HUES64 (cell line): ENCODE measurements around the gene SMYD3.

Experiments
- H3K27ac ChIP-seq: 2 replicates; pipeline ENCODE4 v1.7.0; 2013; ENCODE audit warnings: low read depth, low read length, inconsistent platforms
- H3K27me3 ChIP-seq: 2 replicates; pipeline ENCODE4 v1.6.1; 2013; ENCODE audit warnings: mild to moderate bottlenecking, low read length; ENCODE audit not compliant: insufficient read depth
- H3K36me3 ChIP-seq: 2 replicates; pipeline ENCODE4 v1.6.1; 2013; ENCODE audit warnings: mild to moderate bottlenecking, low read length; ENCODE audit not compliant: insufficient read depth
- H3K4me1 ChIP-seq: 2 replicates; pipeline ENCODE4 v1.6.1; 2013; ENCODE audit warnings: mild to moderate bottlenecking, low read length, moderate library complexity; ENCODE audit not compliant: insufficient read depth
- H3K4me3 ChIP-seq: 2 replicates; pipeline ENCODE4 v1.5.1; 2013; ENCODE audit warnings: mild to moderate bottlenecking, low read length, moderate library complexity
- H3K9ac ChIP-seq: 2 replicates; pipeline ENCODE4 v1.6.1; 2013; ENCODE audit warnings: mild to moderate bottlenecking, low read depth, low read length
- H3K9me3 ChIP-seq: 2 replicates; pipeline ENCODE4 v1.6.1; 2013; ENCODE audit warnings: low read depth, low read length; ENCODE audit not compliant: insufficient read depth
- WGBS: fragments of 150-250, 120-280 bp; methylation state at CpG from one replicate; pipeline ENCODE4 v1.1.7; 2013; ENCODE audit warnings: missing lambda C conversion rate; 5-methylcytosine and 5-hydroxymethylcytosine counted together

SMYD3 gene

DNA sequence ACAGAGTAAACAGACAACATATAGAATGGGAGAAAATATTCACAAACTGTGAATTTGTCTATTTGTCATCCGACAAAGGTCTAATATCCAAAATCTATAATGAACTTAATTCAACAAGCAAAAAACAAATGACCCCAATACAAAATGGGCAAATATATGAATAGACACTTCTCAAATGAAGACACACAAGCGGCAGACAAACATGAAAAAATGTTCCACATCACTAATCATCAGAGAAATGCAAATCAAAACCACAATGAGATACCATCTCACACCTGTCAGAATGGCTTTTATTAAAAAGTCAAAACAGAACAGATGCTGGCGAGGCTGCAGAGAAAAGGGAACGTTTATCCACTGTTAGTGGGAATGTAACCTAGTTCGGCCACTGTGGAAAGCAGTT is 72.7 kb downstream of the SMYD3 start:
- no peak overlapping the region for H3K4me3 ChIP-seq
- no peaks in the 10 kb centered on the region for H3K36me3 ChIP-seq
- peaks cover 4% of the 10 kb centered on the region; the same call in 1 of the 2 replicates for H3K9me3 ChIP-seq
- WGBS = 92% methylated on average over 5 of the region's 5 CpGs
- no peaks in the 10 kb centered on the region for H3K27me3 ChIP-seq
- no peak overlapping the region for H3K27ac ChIP-seq
- peaks cover 26% of the 10 kb centered on the region for H3K4me1 ChIP-seq
- no peak overlapping the region for H3K9ac ChIP-seq

DNA sequence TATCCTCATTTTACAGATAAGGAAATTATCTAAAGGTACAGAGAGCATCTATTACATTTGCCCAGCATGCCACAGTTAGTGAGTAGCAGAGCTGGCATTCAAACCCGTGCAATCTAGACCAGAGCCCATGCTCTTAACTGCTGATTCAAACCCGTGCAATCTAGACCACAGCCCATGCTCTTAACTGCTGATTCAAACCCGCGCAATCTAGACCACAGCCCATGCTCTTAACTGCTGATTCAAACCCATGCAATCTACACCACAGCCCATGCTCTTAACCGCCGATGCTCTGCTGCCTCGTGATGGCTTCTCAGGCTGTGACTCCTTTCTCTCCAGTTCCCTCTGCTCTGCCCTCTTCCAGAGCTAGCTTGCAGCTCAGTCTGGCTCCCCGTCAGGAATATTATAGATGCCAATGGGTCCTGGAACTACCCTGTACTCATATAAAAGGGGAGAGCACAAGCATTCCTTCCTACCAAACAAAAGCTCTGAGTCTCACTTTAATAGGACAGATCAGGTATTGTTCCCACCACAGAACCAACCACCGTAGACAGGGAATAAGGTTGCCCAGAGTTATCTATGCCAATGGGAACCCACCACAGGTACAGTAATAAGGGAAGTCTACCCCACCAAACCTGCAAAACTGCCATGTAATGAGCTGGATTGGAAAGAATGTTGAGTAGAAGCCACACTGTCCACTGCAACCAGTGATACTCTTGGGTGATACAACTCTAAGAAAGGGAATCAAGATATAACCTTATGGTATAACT is 78.4 kb downstream of the SMYD3 start:
- H3K4me1 ChIP-seq = peaks cover 18% of the 10 kb centered on the region
- no peaks in the 10 kb centered on the region for H3K27me3 ChIP-seq
- H3K36me3 ChIP-seq = no peaks in the 10 kb centered on the region
- 82% methylated on average over 8 of the region's 9 CpGs for WGBS
- no peak overlapping the region for H3K4me3 ChIP-seq
- peak overlapping the region; percentile 48; the same call in 1 of the 2 replicates for H3K27ac ChIP-seq
- no peaks in the 10 kb centered on the region for H3K9me3 ChIP-seq
- no peak overlapping the region for H3K9ac ChIP-seq

DNA sequence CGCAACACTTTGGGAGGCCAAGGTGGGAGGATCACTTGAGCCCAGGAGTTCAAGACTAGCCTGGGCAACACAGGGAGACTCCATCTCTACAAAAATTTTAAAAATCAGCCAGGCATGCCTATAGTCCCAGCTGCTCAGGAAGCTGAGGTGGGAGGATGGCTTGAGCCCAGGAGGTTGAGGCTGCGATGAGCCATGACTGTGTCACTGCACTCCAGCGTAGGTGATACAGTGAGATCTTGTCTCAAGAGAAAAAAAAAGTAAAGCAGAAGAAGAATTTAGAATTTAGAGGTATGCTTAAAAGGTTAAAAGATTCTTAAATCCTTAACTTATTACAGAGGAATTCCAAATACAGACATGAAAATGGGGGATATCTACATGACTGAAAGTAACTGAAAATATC is 79.5 kb downstream of the SMYD3 start:
- WGBS = 90% methylated on average over 3 of the region's 3 CpGs
- Histone ChIP-seq H3K9me3 (no peaks in the 10 kb centered on the region), H3K4me3 (no peak overlapping the region), H3K9ac (no peak overlapping the region), H3K4me1 (peaks cover 18% of the 10 kb centered on the region), H3K36me3 (no peaks in the 10 kb centered on the region), H3K27me3 (no peaks in the 10 kb centered on the region), H3K27ac (no peak overlapping the region)

DNA sequence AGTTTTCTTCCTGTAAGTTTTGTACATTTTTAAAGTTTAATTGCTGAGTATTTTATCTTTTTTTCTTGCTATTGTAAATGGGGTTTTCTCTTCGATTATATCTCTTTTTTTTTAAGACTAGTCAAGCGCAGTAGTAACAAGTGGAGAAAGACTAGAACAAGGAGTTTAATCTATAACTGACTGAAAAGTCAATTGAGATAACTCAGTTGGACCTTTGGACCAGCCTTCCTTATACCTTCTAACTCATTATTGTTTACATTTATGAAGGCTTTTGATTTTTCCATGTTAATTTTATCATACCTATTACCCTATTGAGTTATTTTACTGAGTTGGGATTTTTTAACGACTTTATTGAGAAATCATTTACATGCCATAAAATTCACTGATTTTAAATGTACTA is 81.2 kb downstream of the SMYD3 start:
- no peak overlapping the region for H3K27ac ChIP-seq
- no peaks in the 10 kb centered on the region for H3K9me3 ChIP-seq
- no peak overlapping the region for H3K4me3 ChIP-seq
- WGBS = 90% methylated on average over 2 of the region's 3 CpGs
- no peaks in the 10 kb centered on the region for H3K36me3 ChIP-seq
- H3K4me1 ChIP-seq = peaks cover 18% of the 10 kb centered on the region
- no peak overlapping the region for H3K9ac ChIP-seq
- no peaks in the 10 kb centered on the region for H3K27me3 ChIP-seq

DNA sequence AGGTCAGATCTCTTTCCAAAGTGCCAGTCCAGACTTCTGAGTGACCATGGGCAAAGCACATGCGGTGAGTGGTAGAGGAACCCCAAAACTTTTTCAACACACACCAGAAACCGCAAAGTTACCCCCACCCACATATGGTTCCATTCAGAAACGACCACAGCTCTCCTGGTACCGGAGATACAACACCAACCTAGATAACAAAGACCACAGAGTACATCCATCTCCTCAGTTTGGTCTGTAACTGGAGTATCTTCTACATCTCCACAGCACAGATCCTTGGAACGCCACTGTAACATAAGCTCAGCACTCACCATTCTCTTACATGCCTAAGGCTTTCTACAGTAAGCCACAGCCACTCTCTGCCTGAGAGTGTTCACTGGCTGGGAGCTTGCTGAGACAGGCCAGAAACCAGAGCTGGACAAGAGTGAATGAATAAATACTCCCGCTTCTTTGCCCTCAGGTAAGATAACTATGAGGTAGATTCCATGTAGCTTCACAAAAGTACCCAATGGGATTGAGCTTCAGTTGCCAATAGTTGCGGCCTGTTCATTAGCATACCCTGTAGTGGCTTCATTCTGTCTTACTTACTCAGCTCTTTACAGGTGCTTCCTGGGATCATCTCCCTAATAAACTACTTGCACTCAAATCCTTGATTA is 81.8 kb downstream of the SMYD3 start:
- no peak overlapping the region for H3K4me3 ChIP-seq
- H3K4me1 ChIP-seq = peaks cover 18% of the 10 kb centered on the region
- no peak overlapping the region for H3K27ac ChIP-seq
- WGBS = 92% methylated on average over 7 of the region's 7 CpGs
- no peaks in the 10 kb centered on the region for H3K36me3 ChIP-seq
- no peaks in the 10 kb centered on the region for H3K9me3 ChIP-seq
- no peaks in the 10 kb centered on the region for H3K27me3 ChIP-seq
- H3K9ac ChIP-seq = no peak overlapping the region

DNA sequence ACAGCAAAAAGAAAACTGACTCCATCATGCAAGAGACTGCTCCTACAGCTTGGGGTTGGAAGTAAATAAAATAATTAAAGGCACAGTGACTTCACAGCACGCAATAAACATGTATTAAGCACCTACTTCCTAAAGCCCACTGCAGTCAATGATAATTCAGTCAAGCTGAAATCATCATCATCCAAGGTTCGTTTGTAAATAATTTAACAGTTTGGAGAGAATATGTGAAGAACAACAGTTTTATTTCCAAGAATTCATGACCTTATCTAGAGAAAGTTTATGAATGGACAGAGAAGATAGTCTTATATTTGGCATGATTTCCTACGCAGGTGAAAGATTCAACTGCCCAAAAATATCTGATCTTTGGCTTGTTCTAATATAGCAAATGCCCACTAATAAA is 86.8 kb downstream of the SMYD3 start:
- no peak overlapping the region for H3K4me3 ChIP-seq
- no peaks in the 10 kb centered on the region for H3K27me3 ChIP-seq
- H3K9me3 ChIP-seq = no peaks in the 10 kb centered on the region; the same call in 1 of the 2 replicates
- WGBS = no CpG with 5 or more reads among the region's 3 CpGs
- peaks cover 1% of the 10 kb centered on the region; the same call in 1 of the 2 replicates for H3K4me1 ChIP-seq
- no peak overlapping the region for H3K27ac ChIP-seq
- no peak overlapping the region for H3K9ac ChIP-seq
- no peaks in the 10 kb centered on the region for H3K36me3 ChIP-seq

DNA sequence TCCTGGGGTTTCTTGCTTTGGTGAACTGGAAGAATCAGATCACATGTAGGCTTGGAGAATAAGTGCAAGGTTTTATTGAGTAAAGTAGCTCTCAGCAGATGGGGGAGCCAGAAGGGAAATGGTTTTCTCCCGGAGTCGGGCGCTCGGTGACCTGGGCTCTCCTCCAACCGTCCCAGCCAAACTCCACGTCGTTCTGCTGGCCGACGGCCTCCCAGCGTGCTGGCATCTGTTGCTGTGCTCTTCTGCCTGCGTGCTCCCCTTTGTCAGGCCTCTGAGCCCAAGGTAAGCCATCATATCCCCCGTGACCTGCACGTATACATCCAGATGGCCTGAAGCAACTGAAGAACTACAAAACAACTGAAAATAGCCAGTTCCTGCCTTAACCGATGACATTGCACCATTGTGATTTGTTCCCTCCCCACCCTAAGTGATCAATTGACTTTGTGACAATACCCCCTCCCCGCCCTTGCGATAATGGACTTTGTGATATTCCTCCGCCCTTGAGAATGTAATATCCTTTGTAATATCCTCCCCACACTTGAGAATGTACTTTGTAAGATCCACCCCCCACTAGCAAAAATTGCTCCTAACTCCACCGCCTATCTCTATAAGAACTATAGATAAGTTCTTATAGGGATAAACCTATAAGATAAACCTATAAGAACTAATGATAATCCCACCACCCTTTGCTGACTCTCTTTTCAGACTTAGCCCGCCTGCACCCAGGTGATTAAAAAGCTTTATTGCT is 88.3 kb downstream of the SMYD3 start:
- Histone ChIP-seq H3K9ac (no peak overlapping the region), H3K9me3 (no peaks in the 10 kb centered on the region; the same call in 1 of the 2 replicates), H3K27ac (no peak overlapping the region), H3K4me3 (no peak overlapping the region), H3K4me1 (no peaks in the 10 kb centered on the region), H3K27me3 (no peaks in the 10 kb centered on the region), H3K36me3 (no peaks in the 10 kb centered on the region)
- WGBS = 96% methylated on average over 18 of the region's 19 CpGs

DNA sequence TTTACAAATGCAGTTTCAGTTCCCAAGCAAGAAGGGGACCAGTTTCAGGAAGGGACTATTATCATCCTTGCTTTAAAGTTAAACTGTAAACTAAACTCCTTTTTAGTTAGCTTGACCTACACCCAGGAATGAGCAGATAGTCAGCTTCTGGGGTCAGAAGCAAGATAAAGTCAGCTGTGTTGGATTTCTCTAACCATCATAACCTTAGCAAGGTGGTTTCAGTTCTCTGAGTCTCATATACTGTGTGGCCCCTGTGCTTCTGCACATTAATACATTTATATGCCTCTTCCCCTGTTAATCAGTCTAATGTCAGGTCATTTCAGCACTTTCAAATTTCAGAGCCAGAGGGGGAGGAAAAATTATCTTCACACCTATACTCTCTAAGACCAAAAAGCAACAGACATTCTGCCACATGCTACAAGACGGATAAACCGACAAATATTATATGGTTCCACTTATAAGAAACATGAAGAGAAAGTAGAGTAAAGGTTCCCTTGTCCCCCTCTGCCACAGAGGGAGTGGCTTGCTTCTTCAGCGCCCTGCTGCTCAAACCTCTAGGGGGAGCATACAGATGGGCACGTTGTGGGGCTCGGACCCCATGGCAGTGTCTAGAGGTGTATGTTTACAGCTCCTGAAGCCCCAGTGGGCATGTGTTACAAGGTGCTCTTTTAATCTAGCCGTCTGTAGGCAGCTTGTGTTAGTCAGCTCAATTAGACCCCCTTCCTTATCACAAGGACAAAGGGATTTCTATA is 89.1 kb downstream of the SMYD3 start:
- no peak overlapping the region for H3K9ac ChIP-seq
- 95% methylated on average over 5 of the region's 6 CpGs for WGBS

DNA sequence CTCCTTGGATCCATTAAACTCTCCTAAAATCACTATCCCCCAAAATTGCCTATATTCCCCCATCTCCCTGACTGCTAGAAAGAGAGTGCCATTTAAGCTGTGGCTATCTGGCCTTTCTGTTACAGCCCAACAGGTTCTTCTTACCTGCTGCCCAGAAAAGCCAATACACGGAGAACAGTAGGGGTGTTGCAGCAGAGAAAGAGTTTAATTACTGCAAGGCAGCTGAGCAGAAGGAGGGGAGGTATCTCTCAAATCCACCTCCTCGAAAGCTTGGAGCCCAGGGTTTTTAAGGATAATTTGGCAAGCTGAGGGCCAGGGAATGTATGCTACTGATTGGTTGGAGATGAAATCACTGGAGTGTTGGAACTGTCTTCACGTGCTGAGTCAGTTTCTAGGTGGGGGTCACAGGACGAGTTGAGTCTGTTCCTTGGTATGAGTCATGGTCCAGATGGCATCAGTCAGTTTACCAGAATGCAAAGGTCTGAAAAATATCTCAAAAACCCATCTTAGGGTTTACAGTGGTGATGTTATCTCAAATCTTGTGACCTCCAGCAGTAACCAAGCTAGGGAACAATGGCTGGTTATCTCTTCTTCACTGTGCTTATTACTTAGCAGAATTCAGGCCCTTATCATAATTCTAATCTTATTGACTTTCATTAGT is 89.8 kb downstream of the SMYD3 start:
- H3K27me3 ChIP-seq = no peaks in the 10 kb centered on the region
- no peak overlapping the region for H3K27ac ChIP-seq
- no peaks in the 10 kb centered on the region; the same call in 1 of the 2 replicates for H3K9me3 ChIP-seq
- no peaks in the 10 kb centered on the region for H3K4me1 ChIP-seq
- H3K36me3 ChIP-seq = no peaks in the 10 kb centered on the region
- H3K4me3 ChIP-seq = no peak overlapping the region
- H3K9ac ChIP-seq = no peak overlapping the region
- WGBS = 85% methylated on average over 4 of the region's 4 CpGs

More for the DNA sequence above, 89.1 kb downstream of the SMYD3 start:
- Histone ChIP-seq H3K36me3 (no peaks in the 10 kb centered on the region), H3K4me3 (no peak overlapping the region), H3K9me3 (no peaks in the 10 kb centered on the region; the same call in 1 of the 2 replicates), H3K4me1 (no peaks in the 10 kb centered on the region), H3K27ac (no peak overlapping the region), H3K27me3 (no peaks in the 10 kb centered on the region)

DNA sequence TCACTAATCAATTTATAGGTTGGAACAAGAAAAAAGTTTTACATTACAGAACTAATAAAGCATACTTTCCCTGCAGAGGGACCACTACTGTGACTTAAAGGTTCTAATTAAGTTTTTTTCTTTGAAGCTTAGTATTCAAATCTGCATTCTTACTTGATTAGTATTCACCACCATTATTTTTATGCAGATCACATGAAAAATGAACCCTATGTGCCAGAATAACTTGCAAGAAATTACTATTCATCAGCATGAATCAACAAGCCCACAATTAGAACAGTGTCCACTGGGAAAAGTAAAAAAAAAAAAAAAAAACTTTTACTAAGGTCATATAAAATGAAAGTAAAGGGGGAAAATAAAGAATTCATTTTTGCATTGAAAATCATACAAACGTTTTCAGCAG is 90.8 kb downstream of the SMYD3 start:
- Histone ChIP-seq H3K4me3 (no peak overlapping the region), H3K27me3 (no peaks in the 10 kb centered on the region), H3K27ac (no peak overlapping the region), H3K36me3 (no peaks in the 10 kb centered on the region), H3K4me1 (no peaks in the 10 kb centered on the region), H3K9me3 (no peaks in the 10 kb centered on the region; the same call in 1 of the 2 replicates), H3K9ac (no peak overlapping the region)
- no CpG with 5 or more reads among the region's 1 CpG for WGBS
